GM18873 (cell line): ENCODE results near the gene RBFOX1.

Experiments
- ATAC-seq: cut with Tn5 transposase; IDR thresholded peaks from one replicate; pipeline ENCODE4 v1.9.1; 2021; ENCODE audit warnings: mild to moderate bottlenecking, moderate library complexity, moderate number of reproducible peaks; ENCODE audit not compliant: unreplicated experiment, low FRiP score

The RBFOX1 gene

DNA sequence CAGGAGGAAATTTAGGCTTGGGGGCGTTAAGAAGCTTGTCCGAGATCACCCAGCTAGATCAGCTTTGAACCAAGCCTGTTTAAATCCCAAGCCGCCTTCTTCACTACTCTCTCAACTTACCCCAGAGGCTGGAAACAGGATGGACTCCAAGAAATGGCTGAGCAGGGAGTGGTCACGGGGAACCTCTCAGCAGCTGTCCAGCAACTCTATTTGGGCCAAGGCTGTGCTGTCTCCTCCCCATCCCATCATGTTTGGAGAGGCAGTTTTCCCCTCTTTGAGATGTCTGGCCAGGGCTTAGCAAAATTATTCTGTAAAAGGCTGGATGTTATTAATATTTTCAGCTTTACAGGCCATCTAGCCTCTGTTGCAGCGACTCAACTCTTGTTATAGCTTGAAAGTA lies 305.7 kb downstream of the RBFOX1 start:
- ATAC-seq = no peak

DNA sequence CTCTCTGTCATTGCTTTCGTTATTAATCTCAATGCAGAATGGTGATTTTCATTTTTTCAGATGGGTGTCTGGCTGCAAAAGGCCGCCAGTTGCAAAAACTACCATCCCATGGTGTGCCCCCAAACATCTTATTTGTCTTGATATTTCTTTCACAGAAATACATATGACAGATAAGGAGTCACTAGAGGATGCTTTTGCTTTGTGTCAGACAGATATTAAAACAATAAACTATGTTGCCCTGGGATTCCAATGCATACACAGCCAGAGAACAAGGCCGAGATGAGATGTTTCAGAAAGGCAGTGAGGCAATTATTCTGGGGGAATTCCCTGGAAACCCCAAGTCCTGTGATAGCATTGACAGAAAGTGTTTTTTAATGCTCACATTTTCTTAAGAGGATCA lies 307.7 kb downstream of the RBFOX1 start:
- no peak for ATAC-seq

DNA sequence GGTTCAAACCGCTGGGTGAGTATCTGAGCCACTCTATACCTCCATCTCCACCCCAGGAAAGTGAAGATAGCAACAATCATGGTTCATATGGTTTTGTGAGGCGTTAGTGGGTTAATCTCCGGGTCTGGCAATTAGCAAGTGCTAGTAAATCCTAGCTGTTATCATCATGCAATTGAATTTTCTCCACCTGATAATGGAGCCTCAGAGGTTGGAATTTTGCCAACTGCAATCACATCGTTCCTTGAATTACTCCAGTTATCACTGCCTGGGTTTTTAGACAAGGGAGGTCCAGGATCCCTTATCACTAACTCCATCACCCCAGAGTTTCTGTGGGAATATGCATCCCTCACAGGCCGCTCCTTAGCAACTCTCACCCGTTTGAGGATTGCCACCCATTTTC lies 311.5 kb downstream of the RBFOX1 start:
- no peak for ATAC-seq

DNA sequence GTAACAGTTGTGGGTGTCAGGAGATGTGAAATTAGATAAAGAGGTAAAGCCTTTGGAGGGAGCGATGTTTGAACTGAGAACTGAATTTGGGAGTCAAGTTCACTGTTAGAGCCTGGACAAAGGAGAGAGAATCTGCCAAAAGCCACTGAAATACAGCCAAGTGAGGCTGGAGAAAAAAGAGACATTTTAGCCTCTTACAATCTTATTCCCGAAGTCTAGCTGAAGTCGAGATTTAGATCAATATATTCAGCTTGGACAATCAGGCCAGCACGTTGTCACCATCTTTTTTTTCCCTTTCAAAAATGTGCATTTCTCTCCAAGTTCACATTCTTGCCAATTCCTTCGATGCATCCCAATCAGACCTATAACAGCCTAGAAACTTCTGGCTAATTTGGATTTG lies 312.2 kb downstream of the RBFOX1 start:
- ATAC-seq = no peak

DNA sequence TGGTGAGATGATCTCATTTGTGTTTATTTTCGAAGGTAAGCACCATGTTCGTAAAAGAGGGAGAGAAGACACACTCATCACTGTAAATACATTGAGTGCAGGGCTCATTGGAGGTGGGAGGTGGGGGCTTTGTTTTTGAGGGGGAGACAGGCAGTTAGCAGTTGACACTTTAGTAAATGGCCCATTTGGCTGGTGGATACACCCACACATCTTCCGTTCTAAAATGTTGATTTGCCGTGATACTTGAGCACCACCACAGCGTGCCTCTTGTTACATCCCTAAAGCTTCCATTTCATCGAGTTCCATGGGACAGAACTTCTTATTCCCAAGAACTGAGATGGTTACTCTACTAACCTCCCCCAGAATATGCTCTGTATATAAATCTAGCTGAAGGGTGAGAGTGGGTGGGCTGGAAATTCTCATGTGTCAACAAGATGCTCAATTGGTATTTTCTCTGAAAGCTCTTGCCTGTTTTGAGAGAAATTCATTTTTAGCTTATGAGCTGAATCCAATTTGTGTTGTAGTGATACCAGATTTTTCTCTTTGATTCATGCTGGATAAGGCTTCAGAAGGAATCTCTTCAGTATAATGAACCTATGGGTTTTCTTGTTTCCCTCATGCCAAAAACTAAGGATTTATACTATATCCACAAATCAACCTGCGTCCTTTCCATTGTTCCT lies 314.3 kb downstream of the RBFOX1 start:
- ATAC-seq = no peak

DNA sequence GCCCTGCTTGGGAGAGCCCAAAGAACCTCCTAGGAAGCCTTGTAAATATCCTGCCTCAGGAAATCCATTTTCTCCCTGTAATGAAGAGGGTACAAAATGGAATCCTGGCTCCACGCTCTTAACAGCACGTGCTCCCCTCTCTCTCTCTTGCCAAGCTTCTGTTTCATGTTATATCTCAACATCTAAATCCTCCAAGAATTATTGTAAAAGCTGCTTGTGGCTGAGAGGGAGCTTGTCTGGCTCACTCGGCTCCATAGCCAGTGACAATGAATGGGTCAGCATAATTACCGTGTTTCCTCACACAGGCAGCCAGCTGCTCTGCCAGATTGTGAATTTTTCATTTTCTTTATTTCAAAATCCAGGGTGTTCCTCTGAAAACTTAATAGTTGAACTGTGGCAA lies 317.8 kb downstream of the RBFOX1 start:
- no peak for ATAC-seq

DNA sequence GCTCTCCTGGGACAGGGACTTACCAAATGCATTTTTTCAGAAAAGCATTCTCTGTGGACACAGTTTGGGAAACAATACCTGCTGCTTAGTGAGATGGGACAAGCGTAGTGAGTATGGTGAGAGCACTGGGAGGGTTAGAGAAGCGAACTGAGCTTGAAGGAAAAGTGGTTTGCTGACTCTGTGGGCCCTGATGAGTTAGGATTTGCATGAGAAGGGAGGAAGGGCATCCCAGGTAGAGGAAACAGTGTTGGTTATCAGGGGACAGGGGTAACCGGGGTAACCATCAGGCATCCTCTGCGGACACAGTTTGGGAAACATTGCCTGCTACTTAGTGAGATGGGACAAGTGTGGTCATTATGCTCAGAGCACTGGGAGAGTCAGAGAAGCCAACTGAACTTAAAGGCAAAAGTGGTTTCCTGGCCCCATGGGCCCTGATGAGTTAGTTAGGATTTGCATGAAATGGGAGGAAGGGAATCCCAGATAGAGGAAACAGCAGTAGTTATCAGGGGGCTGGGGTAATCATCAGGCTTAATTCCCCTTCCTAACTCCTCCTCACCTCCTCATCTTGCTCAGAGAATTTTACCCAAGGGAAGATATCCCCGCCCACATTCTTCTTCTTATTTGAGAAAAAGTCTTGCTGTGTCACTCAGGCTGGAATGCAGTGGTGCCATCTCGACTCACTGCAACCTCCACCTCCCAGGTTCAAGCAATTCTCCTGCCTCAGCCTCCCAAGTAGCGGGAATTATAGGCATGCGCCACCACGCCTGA lies 319.3 kb downstream of the RBFOX1 start:
- ATAC-seq = no peak

DNA sequence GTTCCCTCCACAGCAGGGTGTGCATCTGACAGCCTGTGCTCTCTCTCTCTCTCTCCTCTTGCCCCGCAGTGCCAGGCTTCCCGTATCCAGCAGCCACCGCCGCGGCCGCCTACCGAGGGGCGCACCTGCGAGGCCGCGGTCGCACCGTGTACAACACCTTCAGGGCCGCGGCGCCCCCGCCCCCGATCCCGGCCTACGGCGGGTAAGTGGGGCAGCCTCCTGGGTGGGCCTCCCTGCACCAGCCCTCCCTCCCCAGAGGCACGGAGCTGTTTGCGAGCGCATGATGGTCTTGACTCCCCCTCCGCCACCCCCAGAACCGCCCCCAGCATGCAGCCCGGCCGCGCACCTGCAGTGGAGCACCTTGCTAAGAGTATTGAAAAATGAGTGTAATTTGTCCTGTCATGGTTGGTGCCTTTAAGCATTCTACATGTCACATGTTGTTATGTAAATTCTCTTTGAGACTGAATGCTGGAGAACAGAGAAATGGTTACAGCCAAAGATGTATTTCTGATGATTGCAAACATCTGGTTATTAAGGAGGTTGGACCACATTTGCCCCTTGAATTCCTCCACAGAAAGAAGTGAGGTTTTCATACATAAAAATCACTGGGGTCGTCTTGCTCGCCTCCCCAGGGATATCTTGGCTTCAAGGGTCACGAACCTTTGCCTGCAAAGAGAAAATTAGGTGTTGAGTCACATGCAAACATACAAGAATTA lies 321.3 kb downstream of the RBFOX1 start:
- no peak for ATAC-seq

DNA sequence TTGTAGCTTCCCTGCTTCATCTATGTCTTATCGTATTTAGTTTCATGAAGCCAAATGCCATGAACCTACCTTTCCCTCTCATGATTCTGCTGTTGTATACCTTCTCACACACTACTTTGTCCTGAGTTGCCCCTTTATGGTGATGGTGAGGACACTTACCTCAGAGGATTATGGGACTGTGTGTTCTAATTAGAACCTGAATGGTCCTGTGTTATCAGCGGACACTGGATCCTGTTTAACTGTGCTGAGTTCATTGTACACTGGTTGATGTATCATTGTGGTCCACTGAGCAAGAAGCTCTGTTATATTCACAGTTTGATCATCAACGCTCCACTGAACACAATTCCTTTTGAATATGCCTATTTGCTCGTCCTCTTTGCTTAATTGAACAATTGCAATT lies 343.0 kb downstream of the RBFOX1 start:
- no peak for ATAC-seq

DNA sequence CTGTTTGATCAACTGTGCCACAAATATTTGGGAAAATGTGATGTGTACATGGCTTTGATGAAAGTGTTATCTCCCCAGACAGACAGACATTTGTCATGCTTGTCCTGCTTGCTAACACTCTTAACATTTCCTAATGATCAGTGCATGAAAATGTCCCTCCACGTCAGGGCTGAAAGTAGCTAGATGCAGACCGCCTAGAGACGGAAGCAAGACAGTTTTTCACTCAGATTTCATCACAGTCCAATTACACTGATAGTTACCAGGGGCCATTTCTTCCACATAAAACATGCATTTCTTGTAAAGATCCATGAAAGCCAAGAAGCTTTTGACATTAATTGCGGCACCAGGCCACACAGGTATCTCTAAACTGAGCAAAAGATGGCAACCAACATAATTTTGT lies 347.7 kb downstream of the RBFOX1 start:
- no peak for ATAC-seq

DNA sequence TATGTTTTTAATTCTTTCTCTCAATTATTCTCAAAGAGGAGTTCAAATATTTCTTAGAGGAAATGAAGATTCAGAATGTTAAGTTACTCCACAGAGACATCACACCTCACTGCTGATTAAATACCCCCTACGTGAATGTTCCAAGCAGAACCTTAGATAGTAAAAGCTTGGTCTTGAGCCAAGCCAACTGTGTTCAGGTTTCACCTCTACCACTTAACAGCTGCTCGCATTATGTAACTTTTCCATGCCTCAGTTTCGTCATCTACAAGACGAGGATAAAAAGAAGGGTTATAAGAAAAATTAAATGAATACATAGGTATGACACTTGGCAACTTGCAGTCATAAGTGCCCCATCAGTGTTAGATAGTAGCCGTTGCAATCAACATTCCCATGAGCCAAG lies 356.2 kb downstream of the RBFOX1 start:
- ATAC-seq = no peak

DNA sequence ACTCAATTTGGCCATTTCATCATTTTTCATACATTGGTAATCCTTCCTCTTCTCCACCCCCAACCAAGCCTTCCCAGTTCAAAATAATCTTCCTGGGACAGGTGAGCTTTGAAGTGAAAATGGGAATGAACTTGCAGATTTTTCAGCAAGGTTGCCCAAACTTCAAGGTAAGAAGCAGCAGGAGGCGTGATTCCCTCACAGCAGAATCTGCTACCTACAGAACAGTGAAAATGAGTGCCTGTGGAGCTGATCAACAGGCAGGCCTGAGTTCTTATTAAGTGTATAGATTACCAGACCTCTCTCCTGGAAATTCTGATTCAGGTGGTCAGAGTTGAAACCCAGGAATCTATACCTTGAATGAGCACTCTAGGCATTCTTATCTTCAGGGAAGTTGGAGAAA lies 356.6 kb downstream of the RBFOX1 start:
- ATAC-seq = no peak

DNA sequence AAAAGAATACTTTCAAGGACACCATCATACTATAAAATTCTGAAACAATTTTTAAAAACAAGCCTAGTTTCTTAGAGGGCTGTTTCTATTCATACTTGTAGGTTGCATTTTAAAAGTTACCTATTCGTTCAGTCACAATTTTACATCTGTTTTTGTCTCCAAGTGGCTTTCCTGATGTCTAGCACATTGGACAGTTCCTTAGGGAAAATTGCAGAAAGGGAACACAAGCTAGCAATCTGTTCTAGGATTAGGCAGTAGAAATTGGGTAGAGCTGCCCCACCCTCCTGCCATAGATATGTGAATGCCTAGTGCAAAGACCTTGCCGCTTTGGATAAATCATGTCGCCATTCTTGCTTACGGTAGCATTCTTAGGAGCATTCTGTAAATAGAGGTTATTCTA lies 358.9 kb downstream of the RBFOX1 start:
- no peak for ATAC-seq

DNA sequence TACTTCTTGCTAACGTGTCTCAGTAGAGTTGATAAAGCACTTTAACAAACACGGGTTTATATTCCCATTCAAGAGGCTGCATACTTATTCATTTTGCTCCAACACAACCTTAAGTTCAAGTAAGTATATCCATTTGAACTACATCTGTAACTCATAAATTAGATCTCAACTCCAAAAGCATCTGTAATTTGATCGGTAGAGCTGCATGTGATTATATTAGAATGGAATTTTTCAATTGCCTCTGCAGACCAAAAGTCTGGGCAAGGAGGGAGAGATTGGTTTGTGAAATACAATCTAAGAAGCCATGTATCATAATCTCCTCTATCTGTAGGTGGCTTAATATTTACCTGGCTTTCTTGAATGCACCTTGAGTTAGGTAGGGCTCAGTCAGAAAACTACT lies 371.0 kb downstream of the RBFOX1 start:
- ATAC-seq = no peak

DNA sequence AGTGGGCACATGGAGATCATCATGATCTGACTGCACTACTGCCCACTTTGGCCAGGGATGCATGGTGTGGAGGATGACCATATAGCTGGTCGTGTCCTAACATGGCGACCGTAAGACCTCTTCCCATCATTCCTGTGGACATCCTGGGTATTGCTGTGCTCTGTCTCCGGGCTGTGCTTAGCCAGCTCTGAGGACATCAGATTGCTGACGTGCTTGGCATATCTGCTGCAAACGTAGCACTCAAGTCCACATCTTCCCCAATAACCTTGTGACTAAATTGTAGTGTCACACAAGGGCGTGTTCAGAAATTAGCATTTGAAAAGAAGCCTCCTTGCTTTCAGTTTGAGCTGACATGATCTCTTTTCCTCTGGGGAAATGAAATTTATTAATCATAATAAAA lies 373.2 kb downstream of the RBFOX1 start:
- ATAC-seq = no peak

DNA sequence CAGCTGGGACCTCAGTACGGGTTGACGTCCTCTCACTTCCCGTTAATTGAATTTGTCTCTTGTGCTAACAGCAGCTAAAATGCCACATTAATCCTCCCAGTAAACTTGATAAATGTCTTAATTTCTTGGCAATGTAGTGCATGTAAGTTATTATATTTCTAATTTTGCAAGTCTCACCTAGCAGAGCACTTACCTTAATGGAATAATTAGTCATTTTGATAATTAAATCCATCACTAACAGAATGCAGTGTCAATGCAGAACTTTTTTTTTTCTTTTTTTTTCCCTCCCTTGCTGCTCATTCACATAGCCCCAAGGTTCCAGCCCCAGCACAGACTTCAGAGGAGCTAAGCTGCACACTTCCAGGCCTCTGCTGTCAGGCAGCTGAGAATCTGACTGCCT lies 376.5 kb downstream of the RBFOX1 start:
- no peak for ATAC-seq

DNA sequence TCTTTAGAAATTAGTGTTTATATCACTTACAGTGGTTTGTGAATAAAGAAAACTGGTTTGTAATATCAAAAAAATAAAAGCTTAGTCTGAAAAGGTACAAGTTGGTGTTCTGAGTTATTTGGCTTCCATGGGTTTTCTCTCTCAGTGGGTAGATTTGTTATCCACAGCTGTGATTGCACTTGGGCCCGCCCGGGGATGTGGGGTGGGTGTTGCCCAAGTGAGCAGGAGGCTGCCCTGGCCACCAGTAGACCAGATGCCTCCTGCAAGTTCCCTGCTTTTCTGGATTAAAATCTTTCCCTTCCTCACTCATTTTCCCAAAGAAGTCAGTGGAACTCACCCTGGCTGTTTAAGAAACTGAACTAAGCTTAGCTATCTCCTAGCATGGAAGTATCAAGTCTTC lies 380.6 kb downstream of the RBFOX1 start:
- ATAC-seq = no peak

DNA sequence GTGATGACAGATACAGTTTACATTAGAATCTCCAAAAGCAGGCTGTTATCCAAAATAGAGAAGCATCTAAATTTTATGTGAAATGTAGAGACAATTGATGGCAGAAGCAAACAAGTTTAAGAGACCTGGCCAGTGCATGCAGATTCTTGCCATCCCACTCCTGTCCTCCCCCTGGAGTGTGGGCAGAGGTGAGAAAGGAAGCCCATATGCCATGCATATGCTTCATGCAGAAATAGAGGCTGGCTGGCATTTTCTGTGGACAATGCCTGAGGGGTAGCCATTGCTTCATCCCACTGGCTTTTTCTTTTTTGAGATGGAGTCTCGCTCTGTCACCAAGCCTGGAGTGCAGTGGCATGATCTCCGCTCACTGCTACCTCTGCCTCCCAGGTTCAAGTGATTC lies 382.1 kb downstream of the RBFOX1 start:
- no peak for ATAC-seq

DNA sequence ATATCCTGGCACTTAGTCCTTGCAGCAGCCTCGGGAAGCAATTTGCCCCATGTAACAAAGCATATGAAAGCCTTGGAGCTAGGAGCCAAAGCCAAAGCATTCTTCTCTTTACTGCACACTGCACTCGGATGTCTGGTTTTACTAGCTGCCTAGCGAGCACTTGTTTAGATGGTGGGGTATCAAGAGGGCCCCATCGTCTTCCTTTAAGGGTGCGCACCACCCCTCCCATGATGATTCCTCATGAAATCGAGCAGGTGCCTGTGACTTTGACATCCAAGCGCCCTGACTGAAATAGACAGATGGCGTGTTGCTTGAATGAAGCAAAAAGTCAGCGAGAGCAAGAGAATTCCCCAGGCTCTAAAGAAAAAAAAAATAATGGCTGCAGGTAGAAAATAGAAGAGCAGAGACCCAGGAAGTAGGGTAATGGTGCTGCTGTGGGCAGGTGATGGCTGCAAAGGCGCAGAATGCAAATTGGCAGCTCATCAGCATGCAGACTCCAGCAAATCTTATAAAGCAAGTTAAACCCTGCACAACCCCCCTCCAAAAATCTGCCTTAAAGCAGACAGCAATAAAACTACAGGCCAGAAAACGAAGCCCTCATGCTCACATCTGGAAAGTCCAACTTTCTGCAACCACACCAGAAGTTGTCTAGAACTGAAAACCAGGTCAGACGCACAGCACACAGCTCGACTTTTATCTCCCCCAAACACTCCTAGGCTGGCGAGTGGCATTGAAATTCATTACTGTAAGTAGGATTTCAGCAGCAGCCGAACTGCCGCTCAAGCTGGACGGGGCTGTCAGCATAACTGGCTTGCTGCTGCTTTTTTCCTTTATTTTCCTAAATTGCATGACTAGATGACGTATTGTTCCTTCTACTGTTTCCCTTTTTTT lies 384.3 kb downstream of the RBFOX1 start:
- ATAC-seq = no peak

DNA sequence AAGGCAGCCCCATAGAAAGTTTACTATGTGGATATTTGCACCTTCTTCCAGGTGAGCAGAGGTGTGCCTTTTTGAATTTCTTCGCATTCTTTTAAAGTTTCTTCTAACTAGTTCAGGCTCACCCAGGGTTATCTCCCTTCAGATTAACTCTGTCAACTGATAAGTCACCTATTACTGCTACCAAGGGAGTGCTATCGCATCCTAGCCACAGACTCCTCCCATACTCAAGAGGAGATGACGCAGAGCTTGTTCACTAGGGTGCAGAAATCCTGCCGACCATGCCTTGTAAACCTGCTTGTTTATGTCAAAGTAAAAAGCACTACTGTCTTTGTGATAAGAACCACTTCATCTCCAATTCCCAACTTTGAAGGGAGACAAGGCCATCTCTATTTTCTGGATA lies 390.1 kb downstream of the RBFOX1 start:
- no peak for ATAC-seq

DNA sequence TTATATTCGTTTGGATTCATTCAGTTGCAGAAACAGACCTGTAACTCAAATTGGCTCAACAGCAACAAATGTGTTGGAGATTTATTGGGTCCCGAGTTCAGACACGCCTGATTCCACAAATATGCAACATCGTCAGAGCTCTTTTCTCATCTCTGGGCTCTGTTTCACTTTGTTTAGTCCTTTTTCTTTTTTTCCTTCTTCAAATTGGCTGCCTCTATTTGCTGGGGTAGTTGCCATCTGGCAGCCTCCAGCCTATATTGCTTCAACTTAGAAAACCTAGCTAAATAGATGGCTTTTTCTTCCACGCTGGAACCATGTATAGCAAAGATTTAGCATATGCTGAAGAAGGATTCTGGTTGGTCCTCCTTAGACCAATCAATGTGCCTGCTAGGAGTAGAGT lies 398.5 kb downstream of the RBFOX1 start:
- no peak for ATAC-seq
